Gastrocnemius medialis (tissue), 4 donors: ENCODE results near the gene KATNAL1.

Experiments used
- CTCF ChIP-seq, 5 experiments: fragments of 450-650 bp in 3 of 5; fragments of 200-600 bp in 2 of 5; sonication (generic) in 2 of 5; IDR thresholded peaks in 4 of 5; conservative IDR thresholded peaks in 1 of 5; 1 replicate in 4 of 5; 2 replicates in 1 of 5; pipeline ENCODE4 v1.5.1; 2016 to 2019; ENCODE audit warnings: antibody characterized with exemption in 5 of 5, mild to moderate bottlenecking in 3 of 5, moderate library complexity in 3 of 5
- POLR2A ChIP-seq, 2 donors: fragments of 450-650 bp; IDR thresholded peaks; one replicate each; pipeline ENCODE4 v1.6.1; 2017; ENCODE audit warnings: antibody characterized with exemption in 2 of 2, mild to moderate bottlenecking in 2 of 2, moderate library complexity in 2 of 2

GRCh38 chr13:30204564-30204963 lies 102.8 kb downstream of the KATNAL1 start:
- no peak for TF ChIP-seq CTCF (IDR thresholded peaks at IDR 0.05 in 4 of 5, conservative IDR thresholded peaks at IDR 0.05 in 1 of 5)
- no peak for TF ChIP-seq POLR2A (IDR thresholded peaks at IDR 0.05)
